Ovary (tissue), 3 donors: Measurements from ENCODE around the gene CRYBA1.

Experiments used
- CTCF ChIP-seq, 3 donors: fragments of 450-650 bp in 2 of 3; fragments of 200-600 bp in 1 of 3; IDR thresholded peaks; one replicate each; pipeline versions ENCODE4 v1.5.1 to v1.8.0; 2016 to 2022; ENCODE audit warnings: antibody characterized with exemption in 3 of 3, mild to moderate bottlenecking in 1 of 3
- POLR2A ChIP-seq: fragments of 450-650 bp; IDR thresholded peaks from one replicate; pipeline ENCODE4 v1.6.1; 2017; ENCODE audit warnings: antibody characterized with exemption, mild to moderate bottlenecking, moderate library complexity
- donor health status: DM: no; HTN: no; CAD: no.

- TF ChIP-seq POLR2A (no peak), CTCF (IDR thresholded peaks at IDR 0.05) (no peak)
Observed at GRCh38 chr17:29210879-29211278, 35.8 kb upstream of the CRYBA1 start.
